Ectodermal cell (in vitro differentiated cells): ENCODE data around the gene ZCCHC14.
A peak's percentile ranks its signal among the peaks of the same experiment; 100 is the strongest.
"Not testable (repeated sequence)": the region's sequence is repeated elsewhere in the genome, so short reads cannot be mapped to it uniquely, and the experiment has no call there.

Experiments
- H3K27ac ChIP-seq: 2 replicates; pipeline ENCODE4 v1.7.0; 2013; ENCODE audit warnings: mild to moderate bottlenecking, low read depth, low read length; ENCODE audit not compliant: insufficient read depth, poor library complexity, severe bottlenecking
- H3K27me3 ChIP-seq: 2 replicates; pipeline ENCODE4 v1.7.0; 2013; ENCODE audit warnings: mild to moderate bottlenecking, low read length; ENCODE audit not compliant: insufficient read depth, control insufficient read depth, poor library complexity, severe bottlenecking
- H3K36me3 ChIP-seq: one replicate; pipeline ENCODE4 v1.7.0; 2013; ENCODE audit warnings: low read length; ENCODE audit not compliant: control insufficient read depth, insufficient read depth
- H3K4me1 ChIP-seq: one replicate; pipeline ENCODE4 v1.7.0; 2013; ENCODE audit warnings: low read length; ENCODE audit not compliant: control insufficient read depth, insufficient read depth
- H3K4me3 ChIP-seq: 2 replicates; pipeline ENCODE4 v1.7.0; 2013; ENCODE audit warnings: low read depth, low read length, control low read depth; ENCODE audit not compliant: insufficient read depth
- H3K9me3 ChIP-seq: 2 replicates; pipeline ENCODE4 v1.7.0; 2013; ENCODE audit warnings: mild to moderate bottlenecking, low read length, moderate library complexity; ENCODE audit not compliant: control insufficient read depth
- WGBS, 2 experiments: methylation state at CpG; one replicate each; pipeline ENCODE4 v1.1.7; 2013; ENCODE audit warnings: missing lambda C conversion rate in 2 of 2; 5-methylcytosine and 5-hydroxymethylcytosine counted together

Gene ZCCHC14

DNA sequence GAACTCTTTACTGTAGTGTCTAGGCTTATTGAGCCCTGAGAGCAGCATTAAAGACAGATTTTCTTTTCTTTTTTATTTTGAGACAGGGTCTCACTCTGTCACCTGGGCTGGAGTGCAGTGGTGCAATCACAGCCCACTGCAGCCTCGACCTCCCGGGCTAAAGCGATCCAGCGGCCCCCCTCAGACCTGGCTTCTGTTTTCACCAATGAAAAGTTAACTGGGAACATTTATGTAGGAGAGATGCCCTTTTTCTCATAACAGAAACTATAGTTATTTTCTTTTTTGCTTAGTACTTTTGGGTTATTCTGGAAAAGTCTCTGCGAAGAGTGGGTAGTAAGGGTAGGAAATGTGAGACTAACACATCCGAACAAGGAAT, 99.2 kb downstream of the ZCCHC14 start:
- H3K4me1 ChIP-seq: peaks cover 8% of the 10 kb centered on the region
- 84 to 90% methylated on average over 6 of the region's 6 CpGs for WGBS, 2 experiments
- no peaks in the 10 kb centered on the region for H3K27me3 ChIP-seq
- no peak overlapping the region for H3K27ac ChIP-seq
- peaks cover under 1% of the 10 kb centered on the region for H3K36me3 ChIP-seq
- H3K9me3 ChIP-seq: no peaks in the 10 kb centered on the region
- H3K4me3 ChIP-seq: peak overlapping the region; percentile 83

DNA sequence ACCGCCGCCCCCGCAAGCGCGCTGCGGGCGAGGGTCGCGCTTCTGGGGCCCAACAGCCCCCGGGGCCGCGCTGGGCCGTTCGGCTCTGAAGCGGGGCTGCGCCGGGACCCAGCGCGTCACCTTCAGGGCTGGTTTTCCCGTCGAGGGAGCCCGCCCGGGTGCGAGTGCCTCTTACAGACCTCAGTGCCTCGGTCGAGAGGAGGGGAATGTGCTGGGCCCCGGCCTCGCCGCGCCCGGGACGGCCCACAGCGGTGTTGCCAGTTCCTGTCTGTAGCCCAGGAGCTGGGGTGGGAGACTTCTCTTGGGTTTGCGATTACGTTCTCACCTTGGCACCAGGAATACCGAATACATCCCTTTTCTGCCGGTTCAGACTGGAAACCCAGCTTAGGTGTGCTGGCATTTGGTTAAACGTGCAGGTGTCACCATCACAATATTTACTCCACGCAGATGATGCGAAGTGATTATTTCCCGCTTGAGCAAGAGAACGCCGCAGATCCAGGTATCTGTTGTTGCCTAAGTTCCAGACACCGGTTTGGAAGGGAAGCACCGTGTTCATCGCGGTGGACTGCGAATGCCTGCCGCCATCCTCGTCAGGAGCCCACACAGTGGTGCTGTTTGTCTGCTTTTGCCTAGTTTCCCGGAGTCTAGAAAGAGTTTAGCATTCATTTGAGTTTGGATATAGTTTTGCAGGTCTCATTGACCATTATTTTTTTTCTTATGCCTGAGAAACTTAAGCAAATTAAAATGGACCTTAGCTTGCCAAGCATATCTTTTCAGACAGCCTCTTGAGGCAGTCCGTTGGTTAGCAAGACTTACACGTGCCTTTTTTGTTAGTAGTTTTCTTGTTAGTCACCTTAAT, 99.8 kb downstream of the ZCCHC14 start:
- H3K4me3 ChIP-seq: peak overlapping the region; percentile 83
- H3K36me3 ChIP-seq: no peaks in the 10 kb centered on the region
- peaks cover 8% of the 10 kb centered on the region for H3K4me1 ChIP-seq
- H3K27ac ChIP-seq: no peak overlapping the region
- no peaks in the 10 kb centered on the region for H3K27me3 ChIP-seq
- no peaks in the 10 kb centered on the region for H3K9me3 ChIP-seq
- 3% methylated on average over 53 of the region's 53 CpGs for WGBS, 2 experiments

DNA sequence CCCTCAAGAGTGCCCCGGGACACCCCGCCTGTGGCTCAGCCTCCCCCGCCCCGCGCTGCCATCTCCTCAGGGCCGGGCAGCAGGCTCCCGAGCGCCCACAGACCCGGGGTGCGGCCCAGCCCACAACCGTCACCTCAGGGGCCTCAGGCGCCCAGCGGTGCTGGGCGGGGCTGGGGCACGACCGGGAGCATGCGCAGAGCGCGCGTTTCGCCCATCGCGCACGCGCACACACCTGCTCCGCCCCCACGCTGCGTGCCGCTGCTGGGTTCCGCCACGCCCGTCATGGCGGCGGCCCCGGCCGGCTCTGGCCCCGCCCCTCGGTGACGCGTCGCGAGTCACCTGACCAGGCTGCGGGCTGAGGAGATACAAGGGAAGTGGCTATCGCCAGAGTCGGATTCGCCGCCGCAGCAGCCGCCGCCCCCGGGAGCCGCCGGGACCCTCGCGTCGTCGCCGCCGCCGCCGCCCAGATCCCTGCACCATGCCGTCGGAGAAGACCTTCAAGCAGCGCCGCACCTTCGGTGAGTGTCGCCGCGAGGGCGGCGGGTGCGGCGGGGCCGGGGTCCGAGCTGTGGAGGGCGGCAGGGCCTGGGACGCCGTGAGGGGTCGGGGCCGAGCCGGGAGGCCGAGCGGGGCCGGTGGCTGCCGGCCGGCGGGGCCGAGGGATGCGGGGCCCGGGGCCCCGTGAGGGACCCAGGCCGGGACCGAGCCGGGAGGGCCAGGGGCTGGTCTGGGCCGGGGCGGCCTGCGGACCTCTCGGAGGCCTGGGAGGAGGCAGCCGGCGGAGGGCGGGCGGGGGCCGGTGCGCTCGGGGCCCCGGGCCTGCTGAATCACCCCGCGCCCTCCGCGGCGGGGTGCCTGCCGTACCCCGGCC, 100.6 kb downstream of the ZCCHC14 start, which contains the start of gene MAP1LC3B:
MAP1LC3B (plus strand) TSS at position 387 of the 871 bp plus-strand sequence; CDS start at position 479, 92 bp downstream.
- H3K27ac ChIP-seq: peak within 1 kb of the TSS; percentile 67
- H3K4me1 ChIP-seq: peaks cover 14% of the 10 kb centered on the region
- 0% methylated on average over 113 of the region's 113 CpGs for WGBS, 2 experiments
- no peaks in the 10 kb centered on the region for H3K36me3 ChIP-seq
- H3K27me3 ChIP-seq: no peaks in the 10 kb centered on the region
- no peaks in the 10 kb centered on the region for H3K9me3 ChIP-seq
- peak within 1 kb of the TSS; percentile 83 for H3K4me3 ChIP-seq

DNA sequence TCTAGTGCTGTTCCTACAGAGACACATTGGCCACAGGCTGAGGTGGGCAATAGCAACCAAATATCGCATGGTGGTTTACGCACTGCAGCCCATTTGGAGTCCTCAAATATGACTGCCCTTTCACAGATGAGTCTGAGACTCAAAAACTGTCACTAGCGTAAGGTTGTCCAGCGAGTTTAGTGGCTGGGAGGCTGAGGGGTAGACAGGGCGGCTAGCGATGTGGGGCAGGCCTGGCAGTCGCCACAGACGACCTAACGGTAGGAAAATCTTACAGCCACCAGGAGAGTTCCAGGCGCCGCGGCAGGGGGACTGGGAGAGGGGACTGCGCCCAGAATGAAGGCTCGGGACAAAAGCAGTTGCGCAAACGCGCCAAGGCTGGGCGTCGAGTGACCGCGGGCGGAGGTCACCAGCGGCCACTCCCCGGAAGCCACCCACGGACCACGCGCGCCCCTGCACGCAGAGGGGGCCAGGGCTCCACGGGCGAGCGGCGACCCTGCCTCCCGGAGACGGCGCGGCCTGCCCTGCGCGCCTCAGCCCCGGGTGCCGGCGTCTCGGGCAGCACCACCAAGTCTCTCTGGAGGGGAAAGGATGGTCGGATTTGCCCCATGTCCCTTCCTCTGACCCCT, 101.4 kb downstream of the ZCCHC14 start:
- Histone ChIP-seq H3K4me1 (peaks cover 14% of the 10 kb centered on the region), H3K27ac (peak overlapping the region; percentile 67), H3K36me3 (no peaks in the 10 kb centered on the region), H3K9me3 (no peaks in the 10 kb centered on the region), H3K4me3 (peak overlapping the region; percentile 83), H3K27me3 (no peaks in the 10 kb centered on the region)
- WGBS, 2 experiments: 10% methylated on average over 44 of the region's 44 CpGs

DNA sequence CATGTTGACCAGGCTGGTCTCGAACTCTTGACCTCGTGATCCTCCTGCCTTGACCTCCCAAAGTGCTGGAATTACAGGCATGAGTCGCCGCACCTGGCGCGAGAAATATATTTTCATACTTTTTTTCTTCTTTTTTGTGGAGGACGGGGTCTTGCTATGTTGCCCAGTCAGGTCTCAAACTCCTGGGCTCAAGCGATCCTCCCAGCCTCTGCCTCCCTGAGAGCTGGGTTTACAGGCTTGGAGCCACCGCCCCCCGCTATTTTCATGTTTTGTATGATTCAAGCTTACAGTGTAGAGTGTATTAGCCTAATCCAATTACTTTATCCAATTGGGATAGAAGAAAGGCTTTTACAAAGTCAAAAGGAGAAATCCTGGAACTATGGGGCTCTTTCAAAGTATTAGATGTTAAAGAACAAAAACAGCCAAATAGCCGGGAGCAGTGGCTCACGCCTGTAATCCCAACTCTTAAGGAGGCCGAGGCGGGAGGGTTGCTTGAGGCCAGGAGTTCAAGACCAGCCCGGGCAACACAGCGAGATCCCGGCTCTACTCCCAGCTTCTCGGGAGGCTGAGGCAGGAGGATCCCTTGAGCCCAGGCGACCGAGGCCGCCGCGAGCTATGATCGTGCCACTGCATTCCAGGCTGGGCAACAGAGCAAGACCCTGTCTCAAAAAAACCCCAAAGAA, 102.0 kb downstream of the ZCCHC14 start:
- no peaks in the 10 kb centered on the region for H3K9me3 ChIP-seq
- no peaks in the 10 kb centered on the region for H3K36me3 ChIP-seq
- H3K4me3 ChIP-seq: peak overlapping the region; percentile 83
- H3K27ac ChIP-seq: no peak overlapping the region
- WGBS, 2 experiments: 94 to 95% methylated on average over 24 of the region's 24 CpGs
- no peaks in the 10 kb centered on the region for H3K27me3 ChIP-seq
- H3K4me1 ChIP-seq: peaks cover 14% of the 10 kb centered on the region

DNA sequence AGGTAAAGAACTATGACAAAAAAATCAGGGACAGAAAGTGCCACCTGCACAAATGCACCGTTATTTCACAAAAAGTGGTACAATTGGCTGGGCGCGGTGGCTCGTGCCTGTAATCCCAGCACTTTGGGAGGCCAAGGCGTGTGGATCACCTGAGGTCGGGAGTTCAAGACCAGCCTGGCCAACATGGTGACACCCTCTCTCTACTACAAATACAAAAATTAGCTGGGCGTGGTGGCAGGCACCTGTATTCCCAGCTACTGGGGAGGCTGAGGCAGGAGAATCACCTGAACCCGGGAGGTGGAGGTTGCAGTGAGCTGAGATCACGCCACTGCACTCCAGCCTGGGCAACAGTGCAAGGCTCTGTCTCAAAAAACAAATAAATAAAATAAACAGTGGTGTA, 102.9 kb downstream of the ZCCHC14 start:
- not testable (repeated sequence) for H3K9me3 ChIP-seq, H3K36me3 ChIP-seq, H3K27ac ChIP-seq, H3K4me3 ChIP-seq, H3K27me3 ChIP-seq
- H3K4me1 ChIP-seq: peaks cover 14% of the 10 kb centered on the region
- 89 to 95% methylated on average over 9 of the region's 9 CpGs for WGBS, 2 experiments

DNA sequence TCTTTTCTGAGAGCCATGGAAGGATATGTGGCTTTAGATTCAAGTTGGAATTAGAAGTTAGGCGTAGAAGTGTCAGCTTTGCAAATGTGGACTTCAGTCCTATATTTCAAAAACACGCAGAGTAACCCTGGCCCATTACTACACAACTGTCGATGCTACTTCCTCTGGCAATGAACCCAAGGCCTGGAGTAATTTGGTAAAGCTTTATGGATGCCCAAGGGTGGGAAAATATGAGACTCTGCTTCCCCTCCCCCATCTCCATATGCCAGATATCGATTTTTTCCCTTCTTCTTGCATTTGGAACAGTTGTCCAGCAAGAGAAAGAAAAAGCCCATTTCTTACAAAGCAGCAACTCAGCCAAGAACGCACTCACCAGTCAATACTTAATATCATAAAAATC, 103.6 kb downstream of the ZCCHC14 start:
- no peaks in the 10 kb centered on the region for H3K36me3 ChIP-seq
- no peak overlapping the region for H3K4me3 ChIP-seq
- H3K9me3 ChIP-seq: no peaks in the 10 kb centered on the region
- peaks cover 14% of the 10 kb centered on the region for H3K4me1 ChIP-seq
- WGBS, 2 experiments: 92 to 98% methylated on average over 4 to 5 of the region's 5 CpGs
- H3K27me3 ChIP-seq: no peaks in the 10 kb centered on the region
- no peak overlapping the region for H3K27ac ChIP-seq

DNA sequence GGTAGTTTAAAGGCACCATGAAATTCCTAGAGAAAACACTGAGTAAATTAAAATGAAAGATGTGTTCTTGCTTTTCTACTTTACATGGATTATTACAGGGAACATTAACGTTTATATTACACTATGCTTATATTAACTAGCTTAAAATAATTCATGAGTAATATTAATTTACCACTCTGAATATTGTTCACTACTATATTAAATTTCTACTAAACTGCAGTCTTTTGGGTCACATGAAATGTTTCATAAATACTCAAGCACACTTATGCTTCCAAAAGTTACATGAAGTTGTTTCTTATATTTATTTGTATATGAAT, 104.0 kb downstream of the ZCCHC14 start:
- no CpG with 5 or more reads among the region's 1 CpG for WGBS, 2 experiments
- Histone ChIP-seq H3K9me3 (no peaks in the 10 kb centered on the region), H3K4me1 (peaks cover 12% of the 10 kb centered on the region), H3K27ac (peak overlapping the region; percentile 87), H3K36me3 (no peaks in the 10 kb centered on the region), H3K4me3 (no peak overlapping the region), H3K27me3 (no peaks in the 10 kb centered on the region)

DNA sequence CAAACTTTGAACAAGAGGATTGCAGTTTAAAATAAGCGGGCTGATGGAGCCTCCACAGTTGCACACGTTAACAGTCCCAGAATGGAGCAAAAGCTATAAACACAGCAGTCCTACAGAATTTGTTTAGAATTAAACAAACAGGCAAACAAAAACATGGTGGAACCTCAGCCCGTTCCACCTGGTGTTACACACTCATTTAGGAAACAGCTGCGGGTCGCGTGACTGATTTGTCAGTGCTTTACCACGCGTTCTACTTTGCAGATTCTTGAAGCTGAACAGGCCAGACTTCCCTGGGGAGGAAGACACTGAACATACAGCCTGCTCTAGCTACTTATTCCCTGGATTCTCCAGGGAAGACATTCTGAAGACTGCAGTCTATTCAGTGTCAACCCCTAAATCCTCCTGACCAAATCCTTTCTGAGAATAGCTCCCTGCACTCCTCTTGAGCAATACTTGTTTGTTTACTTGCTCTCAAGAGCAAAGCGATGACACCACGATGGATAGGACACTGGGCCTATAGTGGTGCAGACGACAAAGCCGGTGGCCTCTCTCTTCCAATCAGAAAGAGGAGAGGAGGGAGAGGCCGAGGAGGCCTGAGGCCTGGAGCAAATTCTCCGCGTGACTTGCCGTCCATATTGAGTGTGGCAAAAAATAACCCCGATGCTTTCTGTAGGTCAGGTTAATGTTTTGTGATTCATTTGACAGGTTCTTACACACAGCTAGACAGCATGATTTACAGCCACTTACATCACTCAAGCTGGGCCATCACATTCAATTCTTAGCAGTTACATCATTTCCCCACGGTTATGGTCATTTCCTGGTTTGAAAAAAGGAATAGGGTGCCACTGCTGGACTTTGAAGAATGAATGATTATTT, 104.6 kb downstream of the ZCCHC14 start:
- H3K36me3 ChIP-seq: no peaks in the 10 kb centered on the region
- WGBS, 2 experiments: 32 to 34% methylated on average over 18 of the region's 18 CpGs
- H3K27me3 ChIP-seq: no peaks in the 10 kb centered on the region
- H3K4me1 ChIP-seq: peaks cover 7% of the 10 kb centered on the region
- H3K27ac ChIP-seq: peak overlapping the region; percentile 87
- no peaks in the 10 kb centered on the region for H3K9me3 ChIP-seq
- H3K4me3 ChIP-seq: no peak overlapping the region
